Measurements from ENCODE around the gene ADAMTS7. TPM values are rescaled to one million over a fixed set of nuclear protein-coding genes. Genes with fewer than 3 reads are reported as not detected.

ADAMTS7 gene
- total RNA-seq, 1 donor from 2014 or later = 19.2 TPM

DNA sequence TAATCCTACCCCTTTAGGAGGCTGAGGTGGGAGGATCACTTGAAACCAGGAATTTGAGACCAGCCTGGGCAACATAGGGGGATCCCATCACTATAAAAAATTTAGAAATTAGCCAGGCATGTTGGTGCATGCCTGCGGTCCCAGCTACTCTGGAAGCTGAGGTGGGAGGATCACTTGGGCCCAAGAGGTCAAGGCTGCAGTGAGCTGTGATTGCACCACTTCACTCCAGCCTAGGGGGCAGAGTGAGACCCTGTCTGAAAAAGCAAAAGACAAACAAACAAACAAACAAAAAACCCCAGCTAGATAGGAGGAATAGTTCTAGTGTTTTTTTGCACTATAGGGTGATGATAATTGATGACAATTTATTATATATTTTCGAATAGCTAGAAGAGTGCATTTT, 99.6 kb downstream of the ADAMTS7 start:
- no peak overlapping the region for H2AFZ ChIP-seq (replicated peaks)
- no peaks in the 10 kb centered on the region for H3K4me1 Mint-ChIP-seq
- no peak for DNase-seq (ENCODE audit: low spot score)
- peaks cover 2% of the 10 kb centered on the region for H3K9me3 Mint-ChIP-seq
- no peaks in the 10 kb centered on the region for H3K4me1 ChIP-seq
- TF ChIP-seq, protein P1, sequence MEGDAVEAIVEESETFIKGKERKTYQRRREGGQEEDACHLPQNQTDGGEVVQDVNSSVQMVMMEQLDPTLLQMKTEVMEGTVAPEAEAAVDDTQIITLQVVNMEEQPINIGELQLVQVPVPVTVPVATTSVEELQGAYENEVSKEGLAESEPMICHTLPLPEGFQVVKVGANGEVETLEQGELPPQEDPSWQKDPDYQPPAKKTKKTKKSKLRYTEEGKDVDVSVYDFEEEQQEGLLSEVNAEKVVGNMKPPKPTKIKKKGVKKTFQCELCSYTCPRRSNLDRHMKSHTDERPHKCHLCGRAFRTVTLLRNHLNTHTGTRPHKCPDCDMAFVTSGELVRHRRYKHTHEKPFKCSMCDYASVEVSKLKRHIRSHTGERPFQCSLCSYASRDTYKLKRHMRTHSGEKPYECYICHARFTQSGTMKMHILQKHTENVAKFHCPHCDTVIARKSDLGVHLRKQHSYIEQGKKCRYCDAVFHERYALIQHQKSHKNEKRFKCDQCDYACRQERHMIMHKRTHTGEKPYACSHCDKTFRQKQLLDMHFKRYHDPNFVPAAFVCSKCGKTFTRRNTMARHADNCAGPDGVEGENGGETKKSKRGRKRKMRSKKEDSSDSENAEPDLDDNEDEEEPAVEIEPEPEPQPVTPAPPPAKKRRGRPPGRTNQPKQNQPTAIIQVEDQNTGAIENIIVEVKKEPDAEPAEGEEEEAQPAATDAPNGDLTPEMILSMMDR (IDR thresholded peaks at IDR 0.05) = no peak
- TF ChIP-seq EZH2phosphoT487 (IDR thresholded peaks at IDR 0.05) (no peak), EZH2 (IDR thresholded peaks at IDR 0.05) (no peak)
- peaks cover 22% of the 10 kb centered on the region for H3K27me3 Mint-ChIP-seq (ENCODE audit: insufficient read depth, low read depth)
- no peak overlapping the region for H3K4me3 Mint-ChIP-seq
- no peaks in the 10 kb centered on the region for H3K36me3 Mint-ChIP-seq
- no peak overlapping the region for H3K4me3 ChIP-seq
- H3K4me2 ChIP-seq = no peak overlapping the region
- no peak overlapping the region for H3K9ac ChIP-seq
- H3K36me3 ChIP-seq = no peaks in the 10 kb centered on the region
- H3K27me3 ChIP-seq = peaks cover 25% of the 10 kb centered on the region
- H3K27ac Mint-ChIP-seq = no peak overlapping the region
- no peaks in the 10 kb centered on the region for H3F3A ChIP-seq (ENCODE audit: low read depth)
- no peaks in the 10 kb centered on the region for H4K20me1 ChIP-seq (ENCODE audit: low read depth)
- no peaks in the 10 kb centered on the region for H3K79me2 ChIP-seq (ENCODE audit: low read depth)
- no peak overlapping the region for H3K27ac ChIP-seq
- H3K9me3 ChIP-seq (ENCODE audit: low read depth) = no peaks in the 10 kb centered on the region

DNA sequence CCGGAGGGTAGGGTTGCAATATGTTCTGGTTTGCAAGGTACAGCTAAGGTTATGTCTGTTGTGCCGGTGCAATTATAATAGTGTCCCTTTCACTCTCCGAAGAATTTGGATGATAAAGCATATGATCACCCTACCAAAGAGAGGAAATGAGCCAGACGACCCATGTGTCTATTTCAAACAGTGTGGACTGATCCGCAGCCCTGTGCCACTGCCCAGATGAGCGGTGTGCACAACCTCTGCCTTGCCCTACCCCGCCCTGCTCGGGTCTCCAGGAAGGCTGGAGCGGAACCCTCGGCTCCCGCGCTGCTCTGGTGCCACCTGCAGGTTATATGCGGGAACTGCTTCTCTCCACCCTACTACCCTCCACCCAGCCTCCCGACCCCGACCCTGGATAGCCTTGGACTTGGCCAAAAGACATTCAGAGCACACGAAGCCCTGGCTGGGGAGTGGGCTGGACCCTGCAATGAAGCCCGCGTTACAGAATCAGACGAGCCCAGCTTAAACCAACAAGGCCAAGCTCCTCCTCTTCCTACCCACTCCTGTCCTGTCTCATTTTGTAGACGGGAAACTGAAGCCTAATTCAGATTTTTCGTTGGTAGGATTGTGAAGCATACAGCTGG, 101.9 kb downstream of the ADAMTS7 start:
- Histone ChIP-seq H2AFZ (replicated peaks) (no peak overlapping the region), H3K27me3 (peaks cover 25% of the 10 kb centered on the region), H4K20me1 (ENCODE audit: low read depth) (no peaks in the 10 kb centered on the region), H3K79me2 (ENCODE audit: low read depth) (no peaks in the 10 kb centered on the region), H3K4me2 (no peak overlapping the region), H3F3A (ENCODE audit: low read depth) (no peaks in the 10 kb centered on the region), H3K27ac (no peak overlapping the region), H3K36me3 (no peaks in the 10 kb centered on the region), H3K9me3 (ENCODE audit: low read depth) (no peaks in the 10 kb centered on the region), H3K9ac (no peak overlapping the region), H3K4me1 (no peaks in the 10 kb centered on the region), H3K4me3 (no peak overlapping the region)
- TF ChIP-seq EZH2phosphoT487 (IDR thresholded peaks at IDR 0.05) (no peak), EZH2 (IDR thresholded peaks at IDR 0.05) (no peak)
- TF ChIP-seq, protein P1 (IDR thresholded peaks at IDR 0.05) = peak; percentile 80
- peak; percentile 85 for DNase-seq (ENCODE audit: low spot score)
- H3K36me3 Mint-ChIP-seq = no peaks in the 10 kb centered on the region
- peaks cover 25% of the 10 kb centered on the region for H3K27me3 Mint-ChIP-seq (ENCODE audit: insufficient read depth, low read depth)
- H3K4me3 Mint-ChIP-seq = no peak overlapping the region
- no peak overlapping the region for H3K27ac Mint-ChIP-seq
- H3K4me1 Mint-ChIP-seq = no peaks in the 10 kb centered on the region
- peaks cover 4% of the 10 kb centered on the region for H3K9me3 Mint-ChIP-seq

Small RNAs within 50 kb of the gene (small RNA-seq; reads per million reads assigned to genes)
- gene AC022748.3 = not detected

Other genes starting within 250 kb of the ADAMTS7 start
- 27.1 and 46.9 TPM in 2 replicates for gene CHRNA5, start 245.9 kb downstream of the ADAMTS7 start, total RNA-seq (ENCODE audit: low replicate concordance)
- 0.84 and 1.6 TPM in 2 replicates for gene CHRNA3, start 190.5 kb downstream of the ADAMTS7 start, total RNA-seq (ENCODE audit: low replicate concordance)
- gene CHRNB4, start 170.3 kb downstream of the ADAMTS7 start, total RNA-seq (ENCODE audit: low replicate concordance) = 0.24 and 0.37 TPM in 2 replicates
- gene MORF4L1, start 61.4 kb upstream of the ADAMTS7 start, total RNA-seq (ENCODE audit: low replicate concordance) = 633 and 930 TPM in 2 replicates
- gene CTSH, start 133.6 kb upstream of the ADAMTS7 start, total RNA-seq (ENCODE audit: low replicate concordance) = 3.5 and 9.0 TPM in 2 replicates